PC-3 (cell line): ENCODE data around the gene PTOV1.

ENCODE experiments used
- EZH2 ChIP-seq: fragments of 300-600 bp; sonication (generic); IDR thresholded peaks from one replicate; pipeline ENCODE4 v1.6.1; 2017; ENCODE audit warnings: antibody characterized with exemption, mild to moderate bottlenecking, low read length; ENCODE audit not compliant: unreplicated experiment
- EZH2phosphoT487 ChIP-seq: fragments of 300-600 bp; sonication (generic); IDR thresholded peaks from 2 replicates; pipeline ENCODE4 v1.6.1; 2018; ENCODE audit warnings: mild to moderate bottlenecking, antibody characterized with exemption, low read length, borderline replicate concordance
- TF ChIP-seq, protein P1 (sequence below): fragments of 300-600 bp; sonication (generic); conservative IDR thresholded peaks from 2 replicates; pipeline ENCODE4 v1.5.1; 2017; ENCODE audit warnings: antibody characterized with exemption, low read depth, mild to moderate bottlenecking, low read length

- TF ChIP-seq, protein P1, sequence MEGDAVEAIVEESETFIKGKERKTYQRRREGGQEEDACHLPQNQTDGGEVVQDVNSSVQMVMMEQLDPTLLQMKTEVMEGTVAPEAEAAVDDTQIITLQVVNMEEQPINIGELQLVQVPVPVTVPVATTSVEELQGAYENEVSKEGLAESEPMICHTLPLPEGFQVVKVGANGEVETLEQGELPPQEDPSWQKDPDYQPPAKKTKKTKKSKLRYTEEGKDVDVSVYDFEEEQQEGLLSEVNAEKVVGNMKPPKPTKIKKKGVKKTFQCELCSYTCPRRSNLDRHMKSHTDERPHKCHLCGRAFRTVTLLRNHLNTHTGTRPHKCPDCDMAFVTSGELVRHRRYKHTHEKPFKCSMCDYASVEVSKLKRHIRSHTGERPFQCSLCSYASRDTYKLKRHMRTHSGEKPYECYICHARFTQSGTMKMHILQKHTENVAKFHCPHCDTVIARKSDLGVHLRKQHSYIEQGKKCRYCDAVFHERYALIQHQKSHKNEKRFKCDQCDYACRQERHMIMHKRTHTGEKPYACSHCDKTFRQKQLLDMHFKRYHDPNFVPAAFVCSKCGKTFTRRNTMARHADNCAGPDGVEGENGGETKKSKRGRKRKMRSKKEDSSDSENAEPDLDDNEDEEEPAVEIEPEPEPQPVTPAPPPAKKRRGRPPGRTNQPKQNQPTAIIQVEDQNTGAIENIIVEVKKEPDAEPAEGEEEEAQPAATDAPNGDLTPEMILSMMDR: no peak
- TF ChIP-seq EZH2 (no peak), EZH2phosphoT487 (no peak)
Observed at GRCh38 chr19:49894011-49894664, 43.2 kb downstream of the PTOV1 start.
